ENCODE measurements around the gene TEF.
A peak's percentile ranks its signal among the peaks of the same experiment; 100 is the strongest.

The TEF gene

GRCh38 chr22:41354979-41355378, 26.8 kb upstream of the TEF start:
- DNase-seq (ENCODE audit: low read depth, low spot score), result no peak

GRCh38 chr22:41355895-41356294, 25.8 kb upstream of the TEF start:
- DNase-seq (ENCODE audit: low read depth, low spot score), result no peak

GRCh38 chr22:41356430-41357028, 25.2 kb upstream of the TEF start:
- no peak for DNase-seq (ENCODE audit: low read depth, low spot score)

- no peak for DNase-seq (ENCODE audit: low read depth, low spot score)
These were observed 24.6 kb upstream of the TEF start for GRCh38 chr22:41357191-41357590.

GRCh38 chr22:41358927-41359326, 22.8 kb upstream of the TEF start:
- DNase-seq (ENCODE audit: low read depth, low spot score), result no peak

- DNase-seq (ENCODE audit: low read depth, low spot score), result no peak
These were observed 22.4 kb upstream of the TEF start for GRCh38 chr22:41359376-41359775.

GRCh38 chr22:41360126-41360525, 21.6 kb upstream of the TEF start:
- peak; percentile 77 for DNase-seq (ENCODE audit: low read depth, low spot score)

GRCh38 chr22:41361716-41362310, 19.9 kb upstream of the TEF start:
- DNase-seq (ENCODE audit: low read depth, low spot score), result no peak

- no peak for DNase-seq (ENCODE audit: low read depth, low spot score)
These were observed 19.1 kb upstream of the TEF start for GRCh38 chr22:41362615-41363014.

- no peak for DNase-seq (ENCODE audit: low read depth, low spot score)
These were observed 17.5 kb upstream of the TEF start for GRCh38 chr22:41364233-41364632.

- DNase-seq (ENCODE audit: low read depth, low spot score), result no peak
These were observed 16.8 kb upstream of the TEF start for GRCh38 chr22:41364955-41365354.

- no peak for DNase-seq (ENCODE audit: low read depth, low spot score)
These were observed 16.3 kb upstream of the TEF start for GRCh38 chr22:41365425-41365824.

- no peak for DNase-seq (ENCODE audit: low read depth, low spot score)
These were observed 15.3 kb upstream of the TEF start for GRCh38 chr22:41366323-41367029.

GRCh38 chr22:41367039-41367679, 14.6 kb upstream of the TEF start:
- peak; percentile 80 for DNase-seq (ENCODE audit: low read depth, low spot score)

- peak; percentile 56 for DNase-seq (ENCODE audit: low read depth, low spot score)
These were observed 13.8 kb upstream of the TEF start for GRCh38 chr22:41367680-41368542.

GRCh38 chr22:41368543-41369423, 13.0 kb upstream of the TEF start:
- no peak for DNase-seq (ENCODE audit: low read depth, low spot score)

- no peak for DNase-seq (ENCODE audit: low read depth, low spot score)
These were observed 12.4 kb upstream of the TEF start for GRCh38 chr22:41369424-41369745.

GRCh38 chr22:41369837-41370236, 11.9 kb upstream of the TEF start:
- no peak for DNase-seq (ENCODE audit: low read depth, low spot score)

- no peak for DNase-seq (ENCODE audit: low read depth, low spot score)
These were observed 3.9 kb upstream of the TEF start for GRCh38 chr22:41377846-41378245.

- DNase-seq (ENCODE audit: low read depth, low spot score), result peak; percentile 81
These were observed 781 bp upstream of the TEF start for GRCh38 chr22:41380993-41381328.

- DNase-seq (ENCODE audit: low read depth, low spot score), result peak; percentile 32
These were observed 396 bp downstream of the TEF start for GRCh38 chr22:41382098-41382578.
